ENCODE measurements around the gene CDK10.

DNA sequence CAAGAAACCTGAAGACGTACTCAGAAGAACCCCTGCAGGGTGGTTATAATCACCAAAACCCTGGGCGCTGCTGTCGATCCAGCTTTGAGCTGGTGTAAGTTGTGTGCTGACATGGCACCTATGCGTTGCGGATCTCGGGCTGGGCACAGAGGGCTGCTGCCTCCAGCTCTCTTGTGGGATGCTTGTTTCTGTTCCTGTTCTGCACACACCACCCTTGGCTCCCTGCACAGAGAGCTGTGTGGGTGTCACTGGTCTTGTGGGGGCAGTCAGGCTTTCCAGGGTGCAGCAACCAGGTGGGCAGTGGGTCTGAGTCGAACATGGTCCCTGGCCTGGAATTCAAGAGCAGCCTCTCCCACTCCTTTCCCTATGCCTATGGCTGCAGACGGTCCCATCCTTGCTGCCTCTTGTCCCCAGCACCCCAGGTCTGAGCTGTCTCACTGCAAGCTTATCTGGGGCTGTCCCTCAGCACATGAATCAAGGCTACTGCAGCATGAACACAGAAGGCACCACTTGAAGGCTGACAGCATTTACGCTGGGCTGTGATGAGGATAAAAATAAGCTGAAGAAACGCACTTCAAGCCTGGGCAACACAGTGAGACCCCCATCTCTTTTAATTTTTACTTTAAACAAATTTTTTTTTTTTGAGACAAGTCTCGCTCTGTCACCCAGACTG is 55.0 kb downstream of the CDK10 start:
- TF ChIP-seq POLR2AphosphoS5 (IDR thresholded peaks at IDR 0.05; ENCODE audit: borderline replicate concordance, low read depth, low read length) (no peak; the same call in 1 of the 2 replicates), FOXP2 (optimal IDR thresholded peaks at IDR 0.05; ENCODE audit: control extremely low read depth, extremely low read length, insufficient read depth) (no peak), EZH2 (IDR thresholded peaks at IDR 0.05) (no peak)

Measured in SK-N-MC (cell line).